Renal pelvis (tissue), 12 donors: Measurements from ENCODE around the gene SAFB2. TPM values are rescaled to one million over a fixed set of nuclear protein-coding genes. Genes with fewer than 3 reads are reported as not detected.
A peak's percentile ranks its signal among the peaks of the same experiment; 100 is the strongest.

Experiments used
- DNase-seq: peaks from one replicate; pipeline ENCODE4 v3.0.0-alpha.2; 2013
- long read RNA-seq, 16 experiments: transcript quantifications; one replicate each; lab custom pipeline, GENCODE V29; 2026
- polyA plus RNA-seq, 3 donors: library from polyadenylated mRNA; unstranded; fragments of 120-200 nt; gene quantifications; one replicate each; pipeline ENCODE4 v1.2.1, GENCODE V29; 2013; ENCODE audit not compliant: insufficient read length in 3 of 3

Gene SAFB2
- polyA plus RNA-seq, result 100 to 1,000 TPM in 2 of 3 donors, 10 to 100 TPM in 1; 74.0 to 118 (median 105) TPM
- long read RNA-seq, donor 1, partial matches to known transcripts, result 2,412 of 2,457 reads
- long read RNA-seq, donor 1, other reads (novel, unspliced or antisense), result 45 of 2,457 reads
- long read RNA-seq, donor 2, partial matches to known transcripts, result 41 of 48 reads
- long read RNA-seq, donor 2, other reads (novel, unspliced or antisense), result 6 of 48 reads
- long read RNA-seq, donor 3, partial matches to known transcripts, result 40 of 40 reads
- long read RNA-seq, donor 3, other reads (novel, unspliced or antisense), result 0 of 40 reads
- long read RNA-seq, donor 4, partial matches to known transcripts, result 684 of 2,252 reads
- long read RNA-seq, donor 4, other reads (novel, unspliced or antisense), result 1,568 of 2,252 reads
- long read RNA-seq, donor 5, partial matches to known transcripts, result 32 of 32 reads
- long read RNA-seq, donor 5, other reads (novel, unspliced or antisense), result 0 of 32 reads
- long read RNA-seq, donor 6, partial matches to known transcripts, result 92 of 95 reads
- long read RNA-seq, donor 6, other reads (novel, unspliced or antisense), result 0 of 95 reads
- long read RNA-seq, donor 7, partial matches to known transcripts, result 71 of 71 reads
- long read RNA-seq, donor 7, other reads (novel, unspliced or antisense), result 0 of 71 reads
- long read RNA-seq, donor 8, partial matches to known transcripts, result 12 of 13 reads
- long read RNA-seq, donor 8, other reads (novel, unspliced or antisense), result 0 of 13 reads
- long read RNA-seq, donor 9, partial matches to known transcripts, result 52 of 57 reads
- long read RNA-seq, donor 9, other reads (novel, unspliced or antisense), result 5 of 57 reads
- long read RNA-seq, donor 10, partial matches to known transcripts, result 66 of 66 reads
- long read RNA-seq, donor 10, other reads (novel, unspliced or antisense), result 0 of 66 reads
- long read RNA-seq, donor 11, partial matches to known transcripts, result 55 of 55 reads
- long read RNA-seq, donor 11, other reads (novel, unspliced or antisense), result 0 of 55 reads
- long read RNA-seq, donor 12, partial matches to known transcripts, result 87 of 89 reads
- long read RNA-seq, donor 12, other reads (novel, unspliced or antisense), result 0 of 89 reads
- long read RNA-seq, donor 13, partial matches to known transcripts, result 70 of 72 reads
- long read RNA-seq, donor 13, other reads (novel, unspliced or antisense), result 0 of 72 reads
- long read RNA-seq, donor 14, result 0 reads
- long read RNA-seq, donor 15, result 0 reads
- long read RNA-seq, donor 16, partial matches to known transcripts, result 67 of 99 reads
- long read RNA-seq, donor 16, other reads (novel, unspliced or antisense), result 30 of 99 reads

- peak; percentile 99 for DNase-seq
These were observed at the start of gene SAFB2, which contains the start of gene SAFB for GRCh38 chr19:5622465-5623396. Gene SAFB2, minus strand, starts transcription at chr19:5622776. Its CDS starts 61 bp downstream, at chr19:5622715. Gene SAFB, plus strand, starts transcription at chr19:5623083. Its CDS starts 123 bp downstream, at chr19:5623206.

GRCh38 chr19:5671600-5671999 lies 49.0 kb upstream of the SAFB2 start:
- DNase-seq, result no peak

- no peak for DNase-seq
These were observed 46.6 kb upstream of the SAFB2 start for GRCh38 chr19:5669212-5669611.

GRCh38 chr19:5667751-5668271 lies 45.2 kb upstream of the SAFB2 start:
- no peak for DNase-seq

- no peak for DNase-seq
These were observed 44.5 kb upstream of the SAFB2 start for GRCh38 chr19:5666921-5667610.

- no peak for DNase-seq
These were observed 43.4 kb upstream of the SAFB2 start for GRCh38 chr19:5665781-5666513.

GRCh38 chr19:5664515-5664914 lies 41.9 kb upstream of the SAFB2 start:
- no peak for DNase-seq

GRCh38 chr19:5663904-5664303 lies 41.3 kb upstream of the SAFB2 start:
- no peak for DNase-seq

- DNase-seq, result no peak
These were observed 38.9 kb upstream of the SAFB2 start for GRCh38 chr19:5661483-5661882.

GRCh38 chr19:5655412-5655811 lies 32.8 kb upstream of the SAFB2 start:
- no peak for DNase-seq

- DNase-seq, result no peak
These were observed 32.4 kb upstream of the SAFB2 start for GRCh38 chr19:5654931-5655330.

GRCh38 chr19:5652261-5652660 lies 29.7 kb upstream of the SAFB2 start:
- DNase-seq, result no peak

- DNase-seq, result no peak
These were observed 28.8 kb upstream of the SAFB2 start for GRCh38 chr19:5651361-5651760.

GRCh38 chr19:5648464-5648863 lies 25.9 kb upstream of the SAFB2 start:
- no peak for DNase-seq

- no peak for DNase-seq
These were observed 24.1 kb upstream of the SAFB2 start for GRCh38 chr19:5646703-5647102.

- no peak for DNase-seq
These were observed 22.8 kb upstream of the SAFB2 start for GRCh38 chr19:5645409-5645808.

- DNase-seq, result no peak
These were observed 21.5 kb upstream of the SAFB2 start for GRCh38 chr19:5644037-5644436.

- DNase-seq, result no peak
These were observed 20.5 kb upstream of the SAFB2 start for GRCh38 chr19:5643060-5643459.

- no peak for DNase-seq
These were observed 19.6 kb upstream of the SAFB2 start for GRCh38 chr19:5642204-5642603.
